ENCODE measurements around the gene CHST11.

DNA sequence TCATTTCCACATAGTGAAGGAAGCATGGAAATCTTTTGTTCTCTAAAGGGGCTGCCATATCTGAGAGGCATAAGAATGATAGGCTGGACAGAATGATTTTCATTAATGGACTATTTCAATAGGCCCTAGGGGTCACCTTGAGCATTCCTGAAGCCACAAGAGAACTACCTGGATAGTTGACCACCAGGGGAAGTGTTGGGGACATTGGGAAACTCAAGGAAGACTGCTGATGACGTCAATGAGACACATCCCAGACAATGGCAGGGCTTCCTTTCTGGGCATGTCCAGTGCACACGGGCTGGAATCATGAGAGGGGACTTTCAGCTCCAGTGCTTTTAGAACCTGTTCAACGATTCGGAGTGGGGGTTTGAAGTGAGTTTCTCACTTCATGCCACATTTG lies 48.8 kb upstream of the CHST11 start:
- TF ChIP-seq, protein P1, sequence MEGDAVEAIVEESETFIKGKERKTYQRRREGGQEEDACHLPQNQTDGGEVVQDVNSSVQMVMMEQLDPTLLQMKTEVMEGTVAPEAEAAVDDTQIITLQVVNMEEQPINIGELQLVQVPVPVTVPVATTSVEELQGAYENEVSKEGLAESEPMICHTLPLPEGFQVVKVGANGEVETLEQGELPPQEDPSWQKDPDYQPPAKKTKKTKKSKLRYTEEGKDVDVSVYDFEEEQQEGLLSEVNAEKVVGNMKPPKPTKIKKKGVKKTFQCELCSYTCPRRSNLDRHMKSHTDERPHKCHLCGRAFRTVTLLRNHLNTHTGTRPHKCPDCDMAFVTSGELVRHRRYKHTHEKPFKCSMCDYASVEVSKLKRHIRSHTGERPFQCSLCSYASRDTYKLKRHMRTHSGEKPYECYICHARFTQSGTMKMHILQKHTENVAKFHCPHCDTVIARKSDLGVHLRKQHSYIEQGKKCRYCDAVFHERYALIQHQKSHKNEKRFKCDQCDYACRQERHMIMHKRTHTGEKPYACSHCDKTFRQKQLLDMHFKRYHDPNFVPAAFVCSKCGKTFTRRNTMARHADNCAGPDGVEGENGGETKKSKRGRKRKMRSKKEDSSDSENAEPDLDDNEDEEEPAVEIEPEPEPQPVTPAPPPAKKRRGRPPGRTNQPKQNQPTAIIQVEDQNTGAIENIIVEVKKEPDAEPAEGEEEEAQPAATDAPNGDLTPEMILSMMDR (IDR thresholded peaks at IDR 0.05): no peak
- TF ChIP-seq POLR2A (IDR thresholded peaks at IDR 0.05): no peak
